ENCODE measurements around the gene SPRED1.
A peak's percentile ranks its signal among the peaks of the same experiment; 100 is the strongest.

SPRED1 gene

GRCh38 chr15:38217788-38218609, 34.6 kb upstream of the SPRED1 start:
- no peak overlapping the region for H3K4me3 ChIP-seq (replicated peaks in 1 of 2; ENCODE audit: low read depth in 2 of 2, low read length in 2 of 2)
- TF ChIP-seq CTCF (IDR thresholded peaks at IDR 0.05; ENCODE audit: low read depth, low read length): no peak
- peak in 1 of 2 donors; percentile 30 for DNase-seq (ENCODE audit: low read depth in 2 of 2)

GRCh38 chr15:38220606-38221273, 31.9 kb upstream of the SPRED1 start:
- TF ChIP-seq CTCF (IDR thresholded peaks at IDR 0.05; ENCODE audit: low read depth, low read length): no peak
- no peak overlapping the region for H3K4me3 ChIP-seq (replicated peaks in 1 of 2; ENCODE audit: low read depth in 2 of 2, low read length in 2 of 2)
- DNase-seq (ENCODE audit: low read depth in 2 of 2): no peak

- DNase-seq (ENCODE audit: low read depth in 2 of 2): no peak
- TF ChIP-seq CTCF (IDR thresholded peaks at IDR 0.05; ENCODE audit: low read depth, low read length): no peak
- H3K4me3 ChIP-seq (replicated peaks in 1 of 2; ENCODE audit: low read depth in 2 of 2, low read length in 2 of 2): no peak overlapping the region
These were observed 28.1 kb upstream of the SPRED1 start for GRCh38 chr15:38224486-38224885.

GRCh38 chr15:38225381-38225780, 27.3 kb upstream of the SPRED1 start:
- DNase-seq (ENCODE audit: low read depth in 2 of 2): peak in 1 of 2 donors; percentile 20
- no peak for TF ChIP-seq CTCF (IDR thresholded peaks at IDR 0.05; ENCODE audit: low read depth, low read length)
- no peak overlapping the region for H3K4me3 ChIP-seq (replicated peaks in 1 of 2; ENCODE audit: low read depth in 2 of 2, low read length in 2 of 2)

GRCh38 chr15:38226608-38227266, 25.9 kb upstream of the SPRED1 start:
- peak; percentile 76 to 93 for DNase-seq (ENCODE audit: low read depth in 2 of 2)
- H3K4me3 ChIP-seq (replicated peaks in 1 of 2; ENCODE audit: low read depth in 2 of 2, low read length in 2 of 2): no peak overlapping the region
- no peak for TF ChIP-seq CTCF (IDR thresholded peaks at IDR 0.05; ENCODE audit: low read depth, low read length)

- no peak for DNase-seq (ENCODE audit: low read depth in 2 of 2)
- no peak for TF ChIP-seq CTCF (IDR thresholded peaks at IDR 0.05; ENCODE audit: low read depth, low read length)
- no peak overlapping the region for H3K4me3 ChIP-seq (replicated peaks in 1 of 2; ENCODE audit: low read depth in 2 of 2, low read length in 2 of 2)
These were observed 24.7 kb upstream of the SPRED1 start for GRCh38 chr15:38227941-38228340.

Measured in cardiac fibroblast (primary cell).